Measurements from ENCODE around the gene ABCD3. TPM values are rescaled to one million over a fixed set of nuclear protein-coding genes. Genes with fewer than 3 reads are reported as not detected.
"Not testable (repeated sequence)": the region's sequence is repeated elsewhere in the genome, so short reads cannot be mapped to it uniquely, and the experiment has no call there.

The ABCD3 gene
- total RNA-seq, 2 donors from 2014 or later: 31.0 to 35.3 TPM

- no peak for ATAC-seq
- DNase-seq (ENCODE audit: low spot score): no peak
- no peak overlapping the region for H3K27ac Mint-ChIP-seq
- no peaks in the 10 kb centered on the region for H3K9me3 Mint-ChIP-seq
- no peak overlapping the region for H3K4me3 Mint-ChIP-seq
- H3K27me3 Mint-ChIP-seq: no peaks in the 10 kb centered on the region
- peaks cover 35 to 54% of the 10 kb centered on the region in 2 donors for H3K4me1 Mint-ChIP-seq (ENCODE audit: low read depth in 2 of 2)
- no peaks in the 10 kb centered on the region for H3K36me3 Mint-ChIP-seq
Measured at GRCh38 chr1:94422115-94422820, 4.1 kb downstream of the ABCD3 start.

- H3K27me3 Mint-ChIP-seq: no peaks in the 10 kb centered on the region
- DNase-seq (ENCODE audit: low spot score): no peak
- no peaks in the 10 kb centered on the region for H3K9me3 Mint-ChIP-seq
- H3K27ac Mint-ChIP-seq: peak overlapping the region in 1 of 2 donors; percentile 13
- H3K4me3 Mint-ChIP-seq: no peak overlapping the region
- peaks cover 42 to 58% of the 10 kb centered on the region in 2 donors for H3K4me1 Mint-ChIP-seq (ENCODE audit: low read depth in 2 of 2)
- no peaks in the 10 kb centered on the region for H3K36me3 Mint-ChIP-seq
- no peak for ATAC-seq
Measured at GRCh38 chr1:94425821-94426484, 7.8 kb downstream of the ABCD3 start.

- not testable (repeated sequence) for ATAC-seq; H3K27me3 Mint-ChIP-seq; H3K36me3 Mint-ChIP-seq; H3K9me3 Mint-ChIP-seq; DNase-seq (ENCODE audit: low spot score); H3K4me3 Mint-ChIP-seq
- peak overlapping the region in 1 of 2 donors; percentile 13 for H3K27ac Mint-ChIP-seq
- peaks cover 41 to 58% of the 10 kb centered on the region in 2 donors for H3K4me1 Mint-ChIP-seq (ENCODE audit: low read depth in 2 of 2)
Measured at GRCh38 chr1:94426485-94426870, 8.3 kb downstream of the ABCD3 start.

GRCh38 chr1:94428441-94428840, 10.3 kb downstream of the ABCD3 start:
- Mint-ChIP-seq H3K27ac (no peak overlapping the region), H3K4me3 (no peak overlapping the region), H3K9me3 (no peaks in the 10 kb centered on the region), H3K27me3 (no peaks in the 10 kb centered on the region), H3K4me1 (ENCODE audit: low read depth in 2 of 2) (peaks cover 36 to 45% of the 10 kb centered on the region in 2 donors), H3K36me3 (no peaks in the 10 kb centered on the region)
- DNase-seq (ENCODE audit: low spot score): no peak
- ATAC-seq: no peak

- not testable (repeated sequence) for H3K4me3 Mint-ChIP-seq; H3K27me3 Mint-ChIP-seq; DNase-seq (ENCODE audit: low spot score); H3K36me3 Mint-ChIP-seq; ATAC-seq; H3K27ac Mint-ChIP-seq; H3K9me3 Mint-ChIP-seq
- H3K4me1 Mint-ChIP-seq (ENCODE audit: low read depth in 2 of 2): peaks cover 33 to 39% of the 10 kb centered on the region in 2 donors
Measured at GRCh38 chr1:94428927-94429528, 10.8 kb downstream of the ABCD3 start.

GRCh38 chr1:94430066-94430465, 11.9 kb downstream of the ABCD3 start:
- H3K9me3 Mint-ChIP-seq; H3K27me3 Mint-ChIP-seq; H3K27ac Mint-ChIP-seq; H3K4me3 Mint-ChIP-seq; H3K36me3 Mint-ChIP-seq; ATAC-seq; DNase-seq (ENCODE audit: low spot score): not testable (repeated sequence)
- H3K4me1 Mint-ChIP-seq (ENCODE audit: low read depth in 2 of 2): peaks cover 37 to 47% of the 10 kb centered on the region in 2 donors

GRCh38 chr1:94433866-94434265, 15.7 kb downstream of the ABCD3 start:
- H3K4me1 Mint-ChIP-seq (ENCODE audit: low read depth in 2 of 2): peaks cover 27 to 29% of the 10 kb centered on the region in 2 donors
- no peak overlapping the region for H3K27ac Mint-ChIP-seq
- no peaks in the 10 kb centered on the region for H3K36me3 Mint-ChIP-seq
- H3K27me3 Mint-ChIP-seq: no peaks in the 10 kb centered on the region
- H3K9me3 Mint-ChIP-seq: no peaks in the 10 kb centered on the region
- ATAC-seq (no peak), DNase-seq (ENCODE audit: low spot score) (no peak)
- H3K4me3 Mint-ChIP-seq: no peak overlapping the region

GRCh38 chr1:94434365-94435045, 16.3 kb downstream of the ABCD3 start:
- peaks cover 23 to 27% of the 10 kb centered on the region in 2 donors for H3K4me1 Mint-ChIP-seq (ENCODE audit: low read depth in 2 of 2)
- H3K9me3 Mint-ChIP-seq: no peaks in the 10 kb centered on the region
- H3K27ac Mint-ChIP-seq: no peak overlapping the region
- no peaks in the 10 kb centered on the region for H3K36me3 Mint-ChIP-seq
- H3K27me3 Mint-ChIP-seq: no peaks in the 10 kb centered on the region
- no peak overlapping the region for H3K4me3 Mint-ChIP-seq
- ATAC-seq (no peak), DNase-seq (ENCODE audit: low spot score) (no peak)

- peaks cover 7% of the 10 kb centered on the region for H3K9me3 Mint-ChIP-seq
- no peak overlapping the region for H3K4me3 Mint-ChIP-seq
- DNase-seq (ENCODE audit: low spot score) (no peak), ATAC-seq (no peak)
- H3K27me3 Mint-ChIP-seq: no peaks in the 10 kb centered on the region
- peaks cover 28 to 30% of the 10 kb centered on the region in 2 donors for H3K4me1 Mint-ChIP-seq (ENCODE audit: low read depth in 2 of 2)
- H3K27ac Mint-ChIP-seq: no peak overlapping the region
- H3K36me3 Mint-ChIP-seq: peaks cover 10% of the 10 kb centered on the region
Measured at GRCh38 chr1:94438692-94439276, 20.6 kb downstream of the ABCD3 start.

- H3K9me3 Mint-ChIP-seq: peaks cover 7% of the 10 kb centered on the region
- H3K27ac Mint-ChIP-seq: no peak overlapping the region
- no peaks in the 10 kb centered on the region for H3K27me3 Mint-ChIP-seq
- peaks cover 10% of the 10 kb centered on the region for H3K36me3 Mint-ChIP-seq
- H3K4me3 Mint-ChIP-seq: no peak overlapping the region
- DNase-seq (ENCODE audit: low spot score) (no peak), ATAC-seq (no peak)
- peaks cover 22 to 25% of the 10 kb centered on the region in 2 donors for H3K4me1 Mint-ChIP-seq (ENCODE audit: low read depth in 2 of 2)
Measured at GRCh38 chr1:94440088-94440487, 21.9 kb downstream of the ABCD3 start.

- not testable (repeated sequence) for DNase-seq (ENCODE audit: low spot score); H3K27me3 Mint-ChIP-seq; H3K27ac Mint-ChIP-seq; ATAC-seq; H3K4me3 Mint-ChIP-seq
- Mint-ChIP-seq H3K9me3 (peaks cover 10% of the 10 kb centered on the region), H3K4me1 (ENCODE audit: low read depth in 2 of 2) (peaks cover 16 to 27% of the 10 kb centered on the region in 2 donors), H3K36me3 (peaks cover 28% of the 10 kb centered on the region)
Measured at GRCh38 chr1:94443067-94443466, 24.9 kb downstream of the ABCD3 start.

- not testable (repeated sequence) for H3K4me3 Mint-ChIP-seq; DNase-seq (ENCODE audit: low spot score); H3K27me3 Mint-ChIP-seq; ATAC-seq; H3K27ac Mint-ChIP-seq
- H3K36me3 Mint-ChIP-seq: peaks cover 46% of the 10 kb centered on the region
- H3K4me1 Mint-ChIP-seq (ENCODE audit: low read depth in 2 of 2): peaks cover 16 to 21% of the 10 kb centered on the region in 2 donors
- H3K9me3 Mint-ChIP-seq: peaks cover 21% of the 10 kb centered on the region
Measured at GRCh38 chr1:94444819-94445218, 26.6 kb downstream of the ABCD3 start.

GRCh38 chr1:94445733-94446132, 27.5 kb downstream of the ABCD3 start:
- not testable (repeated sequence) for ATAC-seq; DNase-seq (ENCODE audit: low spot score); H3K27me3 Mint-ChIP-seq; H3K27ac Mint-ChIP-seq; H3K4me3 Mint-ChIP-seq
- H3K9me3 Mint-ChIP-seq: peaks cover 21% of the 10 kb centered on the region
- peaks cover 9 to 14% of the 10 kb centered on the region in 2 donors for H3K4me1 Mint-ChIP-seq (ENCODE audit: low read depth in 2 of 2)
- H3K36me3 Mint-ChIP-seq: peaks cover 52% of the 10 kb centered on the region

Data from natural killer cell treated with Interleukin-12 subunit alpha and Interleukin-12 subunit beta and Interleukin-15 and Interleukin-18, amount 100 ng/mL, for 72 hours (primary cell).